Hepatocyte (in vitro differentiated cells): Measurements from ENCODE around the gene TMEM129.

Experiments used
- CTCF ChIP-seq: fragments of 200-600 bp; sonication (generic); IDR thresholded peaks from 2 replicates; pipeline ENCODE4 v1.5.1; 2016; ENCODE audit warnings: antibody characterized with exemption, mild to moderate bottlenecking; ENCODE audit not compliant: poor library complexity
- EZH2phosphoT487 ChIP-seq: fragments of 200-600 bp; sonication (generic); IDR thresholded peaks from one replicate; pipeline ENCODE4 v1.6.1; 2018; ENCODE audit warnings: antibody characterized with exemption, mild to moderate bottlenecking, low read depth, moderate library complexity; ENCODE audit not compliant: unreplicated experiment, severe bottlenecking

DNA sequence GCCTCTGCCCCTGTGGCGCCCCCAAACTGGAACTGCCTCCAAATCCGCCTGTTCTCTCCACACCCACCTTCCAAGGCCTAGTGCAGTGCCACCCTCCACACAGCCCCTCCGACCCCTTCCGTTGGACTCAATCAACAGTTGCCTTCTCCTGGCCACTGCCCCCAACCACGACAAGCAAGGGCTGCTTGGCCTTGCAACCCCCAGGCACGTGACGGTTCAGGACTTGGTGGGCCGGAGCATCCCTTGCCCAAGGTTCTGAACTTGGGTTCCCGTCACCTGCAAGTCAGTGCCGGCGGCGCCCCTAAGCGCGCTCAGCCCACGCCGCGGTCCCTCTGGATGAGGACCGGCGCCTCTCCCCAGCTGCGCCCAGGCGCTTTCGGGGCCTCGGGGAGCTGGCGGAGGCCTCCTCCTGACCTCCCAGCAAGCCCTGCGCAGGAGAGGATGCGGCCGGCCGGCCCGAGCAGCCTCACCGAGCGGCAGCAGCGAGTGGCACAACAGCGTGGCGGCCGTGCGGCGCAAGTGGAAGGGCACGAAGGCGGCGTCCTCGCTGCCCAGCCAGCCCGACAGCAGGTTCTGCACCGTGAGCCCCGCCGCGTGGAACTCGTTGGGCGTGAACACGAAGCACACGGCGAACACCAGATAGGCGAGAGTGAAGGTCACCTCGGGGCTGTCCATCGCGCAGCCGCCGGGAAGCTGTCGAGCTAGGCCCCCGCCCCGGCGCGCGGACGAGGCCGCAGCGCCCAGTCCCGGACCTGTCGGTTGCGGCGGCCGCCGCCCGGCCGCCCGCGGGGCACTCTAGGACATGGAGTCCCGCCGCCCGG, 750 bp downstream of the TMEM129 start:
- no peak for TF ChIP-seq CTCF
- no peak for TF ChIP-seq EZH2phosphoT487
